DND-41 (cell line): ENCODE results near the gene PNPLA2.

Experiments
- ATAC-seq: fragments of 200-7000 bp; cut with Tn5 transposase; 3 replicates; pipeline ENCODE4 v1.9.1; 2021; ENCODE audit warnings: low read depth; ENCODE audit not compliant: insufficient read depth
- DNase-seq: peaks from one replicate; pipeline ENCODE4 v3.0.0-alpha.2; 2020
- H2AFZ ChIP-seq: 2 replicates; pipeline ENCODE4 v1.6.0; 2012; ENCODE audit warnings: low read depth, low read length
- H3K27ac ChIP-seq: 2 replicates; pipeline ENCODE4 v1.5.1; 2012; ENCODE audit warnings: low read length, inconsistent platforms
- H3K27me3 ChIP-seq: fragments of 200-600 bp; sonication (generic); 2 replicates; pipeline ENCODE4 v1.6.0; 2012; ENCODE audit warnings: low read length, mild to moderate bottlenecking, inconsistent platforms; ENCODE audit not compliant: insufficient read depth, poor library complexity
- H3K36me3 ChIP-seq: 2 replicates; pipeline ENCODE4 v1.5.1; 2012; ENCODE audit warnings: low read length, inconsistent platforms; ENCODE audit not compliant: insufficient read depth
- H3K4me1 ChIP-seq: 2 replicates; pipeline ENCODE4 v1.5.1; 2012; ENCODE audit warnings: mild to moderate bottlenecking, low read length; ENCODE audit not compliant: insufficient read depth
- H3K4me2 ChIP-seq: 2 replicates; pipeline ENCODE4 v1.6.0; 2012; ENCODE audit warnings: mild to moderate bottlenecking, moderate library complexity, low read length, inconsistent platforms; ENCODE audit not compliant: insufficient read depth
- H3K4me3 ChIP-seq, 2 experiments: fragments of 200-600 bp in 1 of 2; shearing (Covaris generic) in 1 of 2; 2 replicates each; pipeline ENCODE4 v1.5.1; 2012 to 2016; ENCODE audit warnings: inconsistent platforms in 2 of 2, low read length in 2 of 2, mild to moderate bottlenecking in 2 of 2, low read depth in 1 of 2, moderate library complexity in 1 of 2
- H3K79me2 ChIP-seq: 2 replicates; pipeline ENCODE4 v1.6.0; 2012; ENCODE audit warnings: low read length, inconsistent platforms; ENCODE audit not compliant: insufficient read depth
- H3K9ac ChIP-seq: 2 replicates; pipeline ENCODE4 v1.6.0; 2012; ENCODE audit warnings: low read depth, mild to moderate bottlenecking, inconsistent platforms, low read length, moderate library complexity
- H3K9me3 ChIP-seq: 2 replicates; pipeline ENCODE4 v1.5.1; 2012; ENCODE audit warnings: low read length, moderate library complexity, mild to moderate bottlenecking, inconsistent platforms; ENCODE audit not compliant: insufficient read depth, severe bottlenecking
- H4K20me1 ChIP-seq: 2 replicates; pipeline ENCODE4 v1.6.0; 2012; ENCODE audit warnings: low read length; ENCODE audit not compliant: insufficient read depth
- EZH2 ChIP-seq: IDR thresholded peaks from 3 replicates; pipeline ENCODE4 v1.6.1; 2012; ENCODE audit warnings: borderline replicate concordance, low read depth, mild to moderate bottlenecking, moderate library complexity, low read length, inconsistent platforms; ENCODE audit not compliant: severe bottlenecking
- TF ChIP-seq, protein P1 (sequence below): IDR thresholded peaks from 2 replicates; pipeline ENCODE4 v1.5.1; 2012; ENCODE audit warnings: borderline replicate concordance, low read length, moderate library complexity, mild to moderate bottlenecking; ENCODE audit not compliant: poor library complexity, severe bottlenecking; ENCODE audit errors: extremely low read depth

Gene PNPLA2

DNA sequence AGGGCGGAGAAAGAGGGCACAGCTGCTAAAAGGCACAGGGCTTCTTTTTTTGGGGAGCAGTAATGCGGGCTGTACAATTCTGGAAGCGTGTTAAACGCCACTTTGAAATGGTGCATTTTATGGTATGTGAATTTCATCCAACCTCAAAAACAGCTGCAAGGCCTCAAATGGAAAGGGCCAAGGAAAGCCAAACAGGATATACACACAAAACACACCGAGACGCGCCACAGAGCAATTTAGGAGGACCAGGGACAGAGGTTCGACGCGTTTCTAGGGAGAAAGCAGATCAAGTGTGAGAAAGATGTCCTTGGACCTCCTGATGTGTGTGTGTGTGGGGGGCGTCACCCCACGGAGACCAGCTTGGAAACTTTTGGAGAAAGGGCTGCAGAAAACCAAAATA lies 55.0 kb downstream of the PNPLA2 start:
- peaks cover 63% of the 10 kb centered on the region for H3K36me3 ChIP-seq
- H3K27ac ChIP-seq = no peak overlapping the region
- no peak for DNase-seq
- no peak overlapping the region for H2AFZ ChIP-seq
- no peak for TF ChIP-seq EZH2
- TF ChIP-seq, protein P1, sequence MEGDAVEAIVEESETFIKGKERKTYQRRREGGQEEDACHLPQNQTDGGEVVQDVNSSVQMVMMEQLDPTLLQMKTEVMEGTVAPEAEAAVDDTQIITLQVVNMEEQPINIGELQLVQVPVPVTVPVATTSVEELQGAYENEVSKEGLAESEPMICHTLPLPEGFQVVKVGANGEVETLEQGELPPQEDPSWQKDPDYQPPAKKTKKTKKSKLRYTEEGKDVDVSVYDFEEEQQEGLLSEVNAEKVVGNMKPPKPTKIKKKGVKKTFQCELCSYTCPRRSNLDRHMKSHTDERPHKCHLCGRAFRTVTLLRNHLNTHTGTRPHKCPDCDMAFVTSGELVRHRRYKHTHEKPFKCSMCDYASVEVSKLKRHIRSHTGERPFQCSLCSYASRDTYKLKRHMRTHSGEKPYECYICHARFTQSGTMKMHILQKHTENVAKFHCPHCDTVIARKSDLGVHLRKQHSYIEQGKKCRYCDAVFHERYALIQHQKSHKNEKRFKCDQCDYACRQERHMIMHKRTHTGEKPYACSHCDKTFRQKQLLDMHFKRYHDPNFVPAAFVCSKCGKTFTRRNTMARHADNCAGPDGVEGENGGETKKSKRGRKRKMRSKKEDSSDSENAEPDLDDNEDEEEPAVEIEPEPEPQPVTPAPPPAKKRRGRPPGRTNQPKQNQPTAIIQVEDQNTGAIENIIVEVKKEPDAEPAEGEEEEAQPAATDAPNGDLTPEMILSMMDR = no peak
- no peaks in the 10 kb centered on the region for H3K79me2 ChIP-seq
- H3K27me3 ChIP-seq = no peaks in the 10 kb centered on the region
- H3K4me1 ChIP-seq = no peaks in the 10 kb centered on the region
- H3K4me3 ChIP-seq = no peak overlapping the region
- ATAC-seq = no peak
- peaks cover 6% of the 10 kb centered on the region for H4K20me1 ChIP-seq
- H3K9me3 ChIP-seq = no peaks in the 10 kb centered on the region
- no peak overlapping the region for H3K4me2 ChIP-seq
- H3K9ac ChIP-seq = no peak overlapping the region
